ENCODE results near the gene C18orf63.

DNA sequence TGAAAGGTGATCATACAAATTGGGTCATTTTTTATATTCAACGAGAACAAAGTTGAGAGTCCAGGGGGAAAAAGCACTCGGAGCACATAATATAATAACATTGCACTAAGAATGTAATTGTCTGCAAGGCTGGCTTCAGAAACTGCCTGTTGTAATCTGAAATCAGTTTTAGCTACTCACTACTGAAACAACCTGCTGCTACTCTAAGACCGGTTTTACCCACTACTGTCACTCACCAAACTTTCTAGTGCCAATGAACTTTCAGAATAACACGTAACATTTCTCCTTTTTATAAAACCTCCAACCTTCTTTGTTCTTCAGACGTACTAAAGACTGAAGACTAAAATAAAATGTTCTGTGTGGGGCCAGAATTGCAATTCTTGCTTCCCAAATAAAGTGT is 12.3 kb upstream of the C18orf63 start:
- TF ChIP-seq, protein P1, sequence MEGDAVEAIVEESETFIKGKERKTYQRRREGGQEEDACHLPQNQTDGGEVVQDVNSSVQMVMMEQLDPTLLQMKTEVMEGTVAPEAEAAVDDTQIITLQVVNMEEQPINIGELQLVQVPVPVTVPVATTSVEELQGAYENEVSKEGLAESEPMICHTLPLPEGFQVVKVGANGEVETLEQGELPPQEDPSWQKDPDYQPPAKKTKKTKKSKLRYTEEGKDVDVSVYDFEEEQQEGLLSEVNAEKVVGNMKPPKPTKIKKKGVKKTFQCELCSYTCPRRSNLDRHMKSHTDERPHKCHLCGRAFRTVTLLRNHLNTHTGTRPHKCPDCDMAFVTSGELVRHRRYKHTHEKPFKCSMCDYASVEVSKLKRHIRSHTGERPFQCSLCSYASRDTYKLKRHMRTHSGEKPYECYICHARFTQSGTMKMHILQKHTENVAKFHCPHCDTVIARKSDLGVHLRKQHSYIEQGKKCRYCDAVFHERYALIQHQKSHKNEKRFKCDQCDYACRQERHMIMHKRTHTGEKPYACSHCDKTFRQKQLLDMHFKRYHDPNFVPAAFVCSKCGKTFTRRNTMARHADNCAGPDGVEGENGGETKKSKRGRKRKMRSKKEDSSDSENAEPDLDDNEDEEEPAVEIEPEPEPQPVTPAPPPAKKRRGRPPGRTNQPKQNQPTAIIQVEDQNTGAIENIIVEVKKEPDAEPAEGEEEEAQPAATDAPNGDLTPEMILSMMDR (IDR thresholded peaks at IDR 0.05; ENCODE audit: low read depth, low read length, poor library complexity, severe bottlenecking): no peak
- no peak for TF ChIP-seq EZH2phosphoT487 (IDR thresholded peaks at IDR 0.05; ENCODE audit: borderline replicate concordance, low read length)

All from DOHH2 (cell line).